Embryonic facial prominence (tissue), 1 donor: ENCODE measurements around the gene RPL18.
A peak's percentile ranks its signal among the peaks of the same experiment; 100 is the strongest.

ENCODE experiments used
- DNase-seq: peaks from one replicate; pipeline ENCODE4 v3.0.0-alpha.2; 2016; ENCODE audit errors: extremely low spot score

RPL18 gene

GRCh38 chr19:48630296-48631063 lies 11.5 kb upstream of the RPL18 start:
- DNase-seq: no peak

- no peak for DNase-seq
Measured at GRCh38 chr19:48629599-48630295, 10.8 kb upstream of the RPL18 start.

GRCh38 chr19:48629297-48629598 lies 10.3 kb upstream of the RPL18 start:
- DNase-seq: no peak

- DNase-seq: no peak
Measured at GRCh38 chr19:48628486-48629296, 9.7 kb upstream of the RPL18 start.

DNA sequence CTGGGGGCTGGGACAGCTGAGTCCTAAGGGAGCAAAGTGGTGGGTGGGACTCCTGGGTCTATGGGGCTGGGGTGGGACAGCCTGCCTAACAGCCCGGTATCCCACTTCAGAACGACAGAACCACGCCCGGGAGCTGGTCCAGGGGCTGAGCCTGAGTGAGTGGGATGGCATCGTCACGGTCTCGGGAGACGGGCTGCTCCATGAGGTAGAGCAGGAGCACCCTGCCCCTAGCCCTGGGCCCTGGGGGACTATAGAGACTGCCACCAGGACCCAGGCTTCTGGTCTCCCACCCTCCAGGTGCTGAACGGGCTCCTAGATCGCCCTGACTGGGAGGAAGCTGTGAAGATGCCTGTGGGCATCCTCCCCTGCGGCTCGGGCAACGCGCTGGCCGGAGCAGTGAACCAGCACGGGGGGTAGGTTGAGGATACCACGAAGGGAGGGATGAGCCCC lies 8.9 kb upstream of the RPL18 start:
- DNase-seq: no peak

DNA sequence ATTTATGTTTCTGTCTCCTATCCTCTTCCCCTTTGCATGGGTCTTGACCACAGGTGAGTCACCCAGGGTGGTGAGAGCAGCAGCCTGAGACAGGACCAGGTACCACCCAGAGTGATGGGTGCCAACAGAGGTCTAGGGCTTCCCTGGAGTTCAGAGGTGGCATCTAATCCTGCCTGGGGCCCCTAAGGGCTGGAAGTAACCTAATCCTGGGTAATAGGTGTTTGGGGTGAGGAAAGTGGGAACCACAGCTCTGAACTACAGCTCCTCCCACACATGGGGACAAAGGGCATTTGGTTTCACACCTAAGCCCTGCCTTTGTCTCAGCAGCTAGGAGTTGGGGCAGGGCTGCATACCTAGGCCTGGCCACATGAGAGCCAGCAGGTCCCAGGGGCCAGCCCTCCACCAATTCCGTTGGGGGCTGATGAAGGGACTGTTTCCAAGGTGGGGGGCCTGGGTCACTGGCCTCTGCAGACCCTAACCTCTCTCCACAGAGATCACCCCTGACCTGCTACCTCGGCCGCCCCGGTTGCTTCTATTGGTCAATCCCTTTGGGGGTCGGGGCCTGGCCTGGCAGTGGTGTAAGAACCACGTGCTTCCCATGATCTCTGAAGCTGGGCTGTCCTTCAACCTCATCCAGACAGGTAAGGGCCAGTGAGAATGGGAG lies 8.4 kb upstream of the RPL18 start:
- no peak for DNase-seq

GRCh38 chr19:48625891-48626327 lies 6.9 kb upstream of the RPL18 start:
- no peak for DNase-seq

DNA sequence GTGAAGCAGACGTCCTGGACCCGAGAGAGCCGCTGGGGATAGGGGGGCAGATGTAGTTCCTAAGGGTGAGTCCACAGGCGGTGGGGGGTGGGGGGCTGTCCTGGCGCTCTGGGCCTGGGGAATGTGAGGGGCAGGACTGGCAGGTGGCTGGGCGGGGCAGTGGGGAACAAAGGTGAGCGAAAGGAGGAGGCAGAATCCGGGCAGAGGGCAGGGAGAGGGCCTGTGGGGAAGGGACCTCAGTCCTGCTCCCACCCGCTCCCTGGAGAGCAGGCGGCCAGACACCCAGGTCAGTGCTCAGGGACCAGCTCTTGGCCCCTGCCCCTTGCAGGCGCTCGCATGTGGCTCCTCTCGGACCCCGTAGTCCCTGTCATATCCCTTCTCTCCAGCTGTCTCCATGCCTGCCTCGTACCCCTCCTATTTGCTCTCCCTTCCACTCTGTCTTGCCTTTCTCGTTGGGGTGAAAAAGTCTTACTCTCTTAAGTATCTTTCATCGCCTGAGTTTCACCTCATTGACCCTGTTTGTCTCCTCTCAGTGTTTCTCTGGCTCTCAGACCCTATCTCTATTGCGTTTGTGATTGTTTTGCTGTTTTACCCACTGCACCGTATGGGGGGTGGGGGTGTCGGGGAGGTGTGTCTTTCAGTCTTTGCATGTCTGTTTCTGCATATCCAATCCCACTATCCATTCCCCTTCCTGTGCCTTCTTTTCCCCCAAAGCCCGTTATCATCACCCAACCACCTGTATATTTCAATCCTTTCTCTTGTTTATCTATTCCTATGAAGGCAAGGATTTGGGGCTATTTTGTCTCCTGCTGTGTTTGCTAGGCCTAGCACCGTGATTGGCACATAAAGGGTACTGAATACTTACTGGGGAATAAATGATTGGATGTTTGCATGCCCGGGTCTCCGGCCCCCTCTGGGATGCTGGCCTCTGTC lies 6.1 kb upstream of the RPL18 start:
- DNase-seq: no peak

DNA sequence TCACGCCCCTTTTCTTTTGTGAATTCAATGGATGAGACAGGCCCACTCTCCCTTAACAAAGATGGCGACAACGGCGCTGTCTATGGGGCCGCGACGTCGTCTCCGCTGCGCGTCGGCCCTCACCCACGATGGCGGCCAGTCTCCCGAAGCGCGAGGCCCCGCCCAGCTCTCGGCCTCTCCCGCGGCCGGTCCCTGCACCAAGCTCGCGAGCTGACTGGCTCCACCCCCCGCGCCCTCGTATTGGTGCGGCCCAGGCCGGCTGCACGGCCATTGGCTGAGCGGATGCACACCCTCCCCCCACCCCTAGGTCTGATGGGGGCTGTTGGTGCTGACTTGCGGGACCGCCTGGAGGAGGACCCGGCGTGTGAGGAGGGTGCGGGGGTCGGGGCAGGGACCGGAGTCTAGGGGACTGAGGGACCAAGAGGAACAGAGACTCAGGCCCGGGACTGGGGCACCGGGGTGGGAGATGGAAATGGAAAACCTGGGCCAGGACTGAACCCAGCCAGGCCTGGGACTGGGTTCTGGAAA lies 5.2 kb upstream of the RPL18 start:
- DNase-seq: peak; percentile 94

DNA sequence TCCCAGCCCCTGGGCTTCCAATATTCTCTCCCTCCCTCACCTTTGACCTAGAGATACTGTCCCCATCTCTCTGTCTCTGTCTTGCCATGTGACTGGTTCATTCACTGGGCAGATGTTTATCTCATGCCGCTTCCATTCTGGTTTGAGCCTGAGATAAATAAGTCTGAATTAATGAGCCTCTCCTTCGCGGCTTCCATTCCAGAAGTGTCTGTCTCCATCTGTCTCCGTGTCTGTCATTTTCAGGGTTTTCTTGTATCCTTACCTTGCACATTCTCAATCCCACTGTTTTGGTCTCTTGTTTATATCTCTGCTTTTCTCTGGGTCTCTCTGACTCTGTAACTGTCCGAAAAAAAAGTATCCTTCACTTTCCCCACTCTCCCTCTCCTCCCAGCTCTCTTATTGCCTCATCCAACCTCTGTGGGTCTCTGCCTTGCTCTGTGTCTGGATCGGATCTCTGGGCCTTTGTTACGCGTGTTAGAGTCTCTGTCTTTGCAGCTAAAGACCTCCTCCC lies 4.6 kb upstream of the RPL18 start:
- DNase-seq: no peak

DNA sequence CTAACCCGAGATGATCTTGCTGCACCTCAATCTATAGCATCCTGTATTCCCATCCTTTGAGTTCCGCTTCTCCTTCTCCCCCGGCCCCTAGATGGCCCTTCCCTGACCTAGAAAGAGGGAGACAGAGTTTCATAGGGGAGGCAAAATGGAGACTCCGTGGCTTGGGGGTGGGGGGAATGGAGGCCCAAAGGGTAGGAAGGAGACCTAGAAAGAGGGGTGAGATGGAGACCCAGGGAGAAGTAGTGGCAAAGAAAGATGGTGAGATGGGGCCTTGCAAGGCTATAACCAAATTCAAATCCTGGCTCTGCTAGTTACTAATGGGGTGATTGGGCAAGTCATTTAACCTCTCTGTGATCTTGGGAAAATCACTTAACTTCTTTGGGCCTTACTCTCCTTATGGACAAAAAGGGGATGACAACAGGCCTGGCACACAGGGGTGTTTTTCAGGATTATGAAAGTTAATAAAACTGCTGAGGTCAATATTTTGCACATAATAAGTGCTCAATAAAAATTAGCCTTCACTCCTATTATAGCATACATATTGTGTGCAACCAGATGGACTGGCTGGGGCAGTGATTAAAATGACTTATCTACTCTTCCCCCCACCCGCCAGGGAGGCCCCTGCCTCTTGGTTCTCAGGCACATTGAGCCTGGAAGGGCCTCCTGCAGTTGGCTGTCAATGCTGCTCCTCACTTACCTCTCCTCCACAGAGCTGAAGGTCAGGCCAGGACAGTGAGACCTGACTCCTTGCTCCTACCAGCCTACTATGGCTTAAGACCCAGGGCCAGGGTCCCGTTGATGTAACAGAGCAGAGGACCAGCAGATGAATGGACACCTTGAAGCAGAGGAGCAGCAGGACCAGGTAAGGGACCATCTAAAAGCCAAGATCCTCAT lies 961 bp upstream of the RPL18 start:
- DNase-seq: no peak

DNA sequence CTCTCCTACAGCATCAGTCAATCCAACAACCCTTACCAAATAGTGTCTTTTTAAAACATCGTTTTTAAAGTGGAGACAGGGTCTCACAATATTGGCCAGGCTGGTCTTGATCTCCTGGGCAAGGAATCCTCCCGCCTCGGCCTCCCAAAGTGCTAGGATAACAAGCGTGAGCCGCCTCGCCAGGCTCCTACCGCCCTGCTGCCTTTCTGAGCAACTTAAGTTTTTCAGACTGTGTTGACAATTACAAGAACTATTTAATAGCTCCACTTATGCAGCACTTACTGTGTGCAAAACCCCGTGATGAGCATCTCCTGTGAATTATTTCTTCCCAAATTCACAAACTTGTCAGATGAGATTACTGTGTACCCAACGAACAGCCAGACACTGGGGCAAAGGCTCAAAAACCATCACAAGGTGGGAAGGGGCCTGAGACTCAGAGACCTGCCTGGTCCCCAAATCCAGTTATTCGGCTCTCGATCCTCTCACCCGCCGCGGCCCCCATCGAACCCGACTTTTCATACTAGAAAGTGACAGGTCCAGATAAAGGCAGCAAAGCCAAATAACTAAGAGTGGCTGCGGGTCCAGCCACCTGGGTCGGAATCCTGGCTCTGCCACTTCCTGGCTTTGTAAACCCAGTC lies 581 bp downstream of the RPL18 start:
- no peak for DNase-seq

DNA sequence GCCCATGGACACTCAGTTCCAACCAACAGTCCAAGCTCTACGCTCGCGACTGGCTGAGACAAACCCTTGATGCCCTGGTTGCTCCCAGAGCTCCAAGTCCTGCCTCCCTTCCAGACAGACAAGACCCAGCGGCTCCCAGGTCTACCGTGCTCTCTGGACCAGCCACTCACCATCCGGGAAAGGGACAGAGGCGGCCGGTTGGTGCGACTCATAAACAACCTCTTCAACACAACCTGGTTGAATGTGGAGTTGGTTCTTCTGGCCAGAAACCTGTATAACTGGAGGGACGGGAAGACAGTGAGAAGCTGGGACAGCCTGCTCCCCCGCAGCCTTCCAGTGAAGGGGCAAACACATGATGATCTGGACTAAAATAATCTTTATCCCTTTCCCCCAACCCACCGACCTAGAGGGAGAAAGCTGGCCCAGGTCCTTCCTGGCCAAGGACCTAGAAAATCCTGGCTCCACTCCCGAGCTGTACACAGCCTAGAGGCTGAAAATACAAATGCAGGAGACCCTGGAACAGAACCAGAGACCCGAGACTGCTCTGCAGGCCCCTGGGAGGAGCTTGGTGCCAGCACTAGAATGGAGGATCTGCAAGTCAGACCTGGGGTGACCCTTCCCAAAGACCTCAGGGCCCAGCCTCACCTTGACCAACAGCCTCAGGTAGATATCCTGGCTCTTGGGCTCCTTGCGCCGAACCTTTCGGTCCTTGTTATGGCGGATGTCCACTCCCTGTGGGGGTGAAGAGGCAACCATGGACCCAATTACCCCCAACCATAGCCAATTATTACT lies 1.6 kb downstream of the RPL18 start:
- DNase-seq: no peak

GRCh38 chr19:48616491-48617056 lies 2.4 kb downstream of the RPL18 start:
- no peak for DNase-seq

DNA sequence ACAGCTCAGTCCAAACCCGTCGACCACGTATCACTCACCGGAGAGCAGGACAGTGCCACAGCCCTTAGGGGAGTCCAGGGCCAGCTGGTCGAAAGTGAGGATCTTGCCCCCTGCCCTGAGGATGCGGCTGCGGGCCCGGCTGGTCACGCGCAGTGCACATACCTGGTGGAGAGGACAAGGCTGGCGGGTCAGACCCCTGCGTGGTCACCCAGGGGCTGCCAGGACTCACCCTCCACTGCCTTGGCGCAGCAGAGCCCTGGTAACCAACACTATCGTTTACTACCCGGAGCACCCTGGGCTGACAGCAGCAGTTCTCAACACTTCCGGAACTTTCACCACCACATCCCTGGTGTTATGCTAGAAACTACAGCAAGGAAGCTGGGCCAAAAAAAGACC lies 2.9 kb downstream of the RPL18 start:
- no peak for DNase-seq

- no peak for DNase-seq
Measured at GRCh38 chr19:48615231-48616040, 3.5 kb downstream of the RPL18 start.
